Activated CD4-positive, CD25-positive, alpha-beta regulatory T cell treated with anti-CD3 and anti-CD28 coated beads, Interleukin-2, amount 50 U/mL, for 16 hours (primary cell): ENCODE data around the gene PREX1.

Experiments
- DNase-seq: peaks from one replicate; pipeline ENCODE4 v3.0.0-alpha.2; 2020; ENCODE audit warnings: low read depth, low spot score

The PREX1 gene

DNA sequence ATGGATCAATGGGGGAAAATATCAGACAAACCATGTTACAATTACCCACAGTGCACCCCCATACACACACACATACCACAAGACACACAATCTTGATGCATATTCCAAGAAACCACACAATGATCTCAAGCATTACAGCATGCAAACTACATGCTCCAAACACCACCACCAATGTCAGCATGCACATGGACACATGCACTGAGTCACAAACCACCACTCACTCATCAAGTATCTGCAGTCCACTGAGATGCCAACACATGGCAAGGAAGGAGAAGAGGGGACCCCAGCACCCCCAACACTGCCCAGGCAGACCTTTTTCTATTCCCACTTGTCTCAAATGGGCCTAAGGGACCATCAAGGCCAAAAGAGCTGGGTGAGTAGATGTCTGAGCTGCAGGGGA is 91.6 kb downstream of the PREX1 start:
- DNase-seq: no peak

DNA sequence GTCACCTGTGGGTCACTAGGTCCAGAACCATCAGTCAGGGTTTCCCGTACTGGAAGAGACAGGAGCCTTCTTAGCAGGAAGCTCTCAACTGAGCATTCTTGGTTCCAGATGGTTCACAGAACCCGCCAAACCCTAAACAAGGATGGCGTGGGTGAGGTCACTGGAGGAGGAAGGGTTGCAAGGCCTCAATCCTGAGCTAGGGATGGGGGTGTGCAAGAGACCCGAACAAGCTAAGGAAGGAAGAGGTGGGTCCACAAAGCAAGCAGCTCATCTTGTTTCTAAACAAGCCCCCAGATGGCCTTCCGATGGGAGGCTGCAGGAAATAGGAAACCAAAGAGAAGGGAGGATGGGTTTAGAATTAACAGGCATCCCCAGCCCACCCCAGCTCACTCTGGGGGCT is 92.7 kb downstream of the PREX1 start:
- no peak for DNase-seq

DNA sequence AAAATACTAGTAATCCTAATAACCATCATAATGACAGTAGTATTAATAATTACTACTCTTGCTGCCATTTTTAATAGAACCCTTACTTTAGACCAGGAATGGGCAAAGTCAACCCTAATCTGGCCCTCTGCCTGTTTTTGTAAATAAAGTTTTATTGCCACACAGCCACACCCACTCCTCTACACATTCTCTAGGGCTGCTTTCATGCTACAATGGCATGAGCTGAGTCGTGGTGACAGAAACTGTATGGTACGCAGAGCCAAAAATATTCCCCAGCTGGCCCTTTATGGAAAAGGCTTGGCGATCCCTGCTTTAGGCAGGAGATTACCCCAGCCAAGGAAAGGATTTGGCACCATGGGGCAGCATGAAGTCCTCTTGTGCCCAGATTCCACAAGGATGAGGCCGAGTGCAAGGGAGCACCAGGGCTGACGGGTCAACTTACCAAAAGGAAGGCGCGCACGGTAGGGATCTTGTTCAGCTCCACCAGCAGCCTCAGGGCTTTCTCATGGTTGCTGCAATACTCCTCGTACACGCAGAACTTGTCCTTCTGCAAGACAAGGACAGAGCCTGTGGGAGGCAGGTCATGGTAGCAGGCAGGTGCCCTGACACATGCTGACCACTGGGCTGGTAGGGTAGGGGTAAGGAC is 93.6 kb downstream of the PREX1 start:
- no peak for DNase-seq

DNA sequence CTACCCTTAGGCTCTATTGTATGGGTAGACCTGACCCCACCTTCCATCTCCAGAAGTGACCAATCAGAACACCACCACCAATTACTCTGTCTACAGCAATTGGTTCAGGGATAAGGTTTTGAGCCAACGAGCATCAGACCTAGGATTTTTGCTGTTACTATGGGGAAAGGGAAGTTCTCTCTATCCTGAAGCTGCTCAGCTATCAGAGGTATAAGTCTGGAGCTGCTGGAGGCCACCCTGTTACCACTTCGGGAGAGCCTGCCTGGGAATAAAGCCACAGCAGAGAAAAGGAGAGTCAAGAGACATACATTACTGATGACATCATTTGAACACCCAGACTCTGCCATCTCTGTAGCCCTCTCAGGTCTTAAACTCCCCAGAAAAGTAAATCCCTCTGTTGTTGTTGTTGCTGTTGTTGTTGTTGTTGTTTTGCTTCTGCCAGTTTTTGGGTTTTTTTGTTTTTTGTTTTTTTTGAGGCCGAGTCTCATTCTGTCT is 94.5 kb downstream of the PREX1 start:
- no peak for DNase-seq

DNA sequence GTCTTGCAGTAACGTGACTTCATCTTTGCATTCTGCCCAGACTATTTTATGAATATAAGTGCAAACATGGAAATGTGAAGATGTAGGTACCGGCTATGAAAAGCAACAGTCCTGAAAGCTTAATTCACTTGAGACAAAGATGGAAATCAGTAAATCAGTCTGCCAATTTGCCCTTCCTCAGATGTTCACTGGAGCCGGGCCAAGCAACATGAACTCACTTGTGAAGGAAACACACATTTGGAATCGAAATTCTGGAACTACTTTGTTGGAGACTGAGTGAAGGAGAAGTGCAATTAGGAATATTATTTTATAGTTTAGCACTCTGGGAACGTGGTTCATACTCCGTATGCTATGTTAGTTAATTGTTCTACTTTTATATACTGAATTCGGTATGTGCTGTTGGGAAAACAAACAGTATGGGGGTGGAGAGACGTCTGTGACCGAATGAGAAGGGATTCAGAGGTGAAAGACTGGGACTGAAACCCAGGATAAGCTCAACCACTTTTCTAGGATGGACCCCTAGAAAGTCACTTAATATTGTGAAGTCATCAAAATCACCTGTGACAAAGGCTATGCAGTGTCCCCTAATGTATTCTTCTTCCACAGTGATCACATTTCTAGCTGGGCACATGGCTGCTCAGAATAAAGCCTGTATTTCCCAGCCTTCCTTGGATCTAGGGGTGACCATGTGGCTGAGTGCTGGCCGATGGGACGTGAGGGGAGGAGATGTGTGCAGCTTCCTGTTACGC is 95.5 kb downstream of the PREX1 start:
- no peak for DNase-seq

DNA sequence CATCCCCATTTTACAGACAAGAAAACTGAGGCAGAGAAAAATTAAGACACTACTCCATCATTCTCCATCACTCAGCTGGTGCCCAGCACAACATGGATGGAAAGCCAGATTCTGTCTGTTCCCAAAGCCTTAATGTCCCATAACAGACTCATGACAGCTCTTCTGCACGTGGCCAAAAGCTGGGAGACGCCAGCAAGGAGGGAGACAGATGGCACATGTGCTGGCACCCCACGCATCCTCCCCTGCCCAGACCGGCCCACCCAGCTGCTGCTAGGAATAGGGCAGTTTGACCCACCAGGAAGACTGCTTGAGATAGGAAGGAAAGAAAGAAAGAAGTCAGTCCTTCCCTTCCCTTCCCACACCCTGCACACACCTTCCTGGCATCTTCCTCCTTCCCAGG is 96.3 kb downstream of the PREX1 start:
- no peak for DNase-seq

DNA sequence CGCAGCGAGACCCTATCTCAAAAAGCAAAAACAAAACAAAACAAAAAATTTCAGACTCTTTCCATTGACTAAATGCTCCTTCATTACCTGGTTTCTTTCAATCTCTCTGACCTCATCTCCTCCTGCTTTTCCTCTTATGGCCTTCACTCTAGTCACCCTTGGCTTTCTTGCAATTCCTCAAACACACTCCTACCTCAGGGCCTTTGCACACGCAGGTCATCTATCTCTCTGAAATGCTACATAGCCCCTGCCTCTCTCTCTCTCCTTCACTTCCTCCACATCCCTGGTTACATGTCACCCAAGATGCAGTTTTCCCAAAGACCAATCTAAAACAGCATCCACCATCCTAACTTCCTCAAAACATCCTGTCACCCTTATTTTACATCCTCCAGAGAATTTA is 96.8 kb downstream of the PREX1 start:
- no peak for DNase-seq

DNA sequence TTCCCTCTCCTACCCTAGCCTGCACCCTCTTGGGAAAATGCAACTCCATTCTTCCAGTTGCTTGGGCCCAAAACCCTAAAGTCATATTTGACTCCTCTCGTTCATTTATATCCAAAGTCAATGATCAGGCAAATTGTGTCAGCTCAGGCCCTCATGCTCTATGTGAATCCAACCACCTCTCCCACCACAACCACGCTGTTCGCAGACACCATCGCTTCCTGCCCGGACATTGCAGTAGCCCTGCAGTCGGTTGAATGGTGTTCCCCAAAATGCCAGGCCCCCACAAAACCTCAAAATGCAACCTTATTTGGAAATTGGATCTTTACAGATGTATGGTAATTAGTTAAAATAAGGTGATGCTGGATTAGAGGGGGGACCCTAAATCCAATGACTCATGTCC is 98.3 kb downstream of the PREX1 start:
- no peak for DNase-seq

DNA sequence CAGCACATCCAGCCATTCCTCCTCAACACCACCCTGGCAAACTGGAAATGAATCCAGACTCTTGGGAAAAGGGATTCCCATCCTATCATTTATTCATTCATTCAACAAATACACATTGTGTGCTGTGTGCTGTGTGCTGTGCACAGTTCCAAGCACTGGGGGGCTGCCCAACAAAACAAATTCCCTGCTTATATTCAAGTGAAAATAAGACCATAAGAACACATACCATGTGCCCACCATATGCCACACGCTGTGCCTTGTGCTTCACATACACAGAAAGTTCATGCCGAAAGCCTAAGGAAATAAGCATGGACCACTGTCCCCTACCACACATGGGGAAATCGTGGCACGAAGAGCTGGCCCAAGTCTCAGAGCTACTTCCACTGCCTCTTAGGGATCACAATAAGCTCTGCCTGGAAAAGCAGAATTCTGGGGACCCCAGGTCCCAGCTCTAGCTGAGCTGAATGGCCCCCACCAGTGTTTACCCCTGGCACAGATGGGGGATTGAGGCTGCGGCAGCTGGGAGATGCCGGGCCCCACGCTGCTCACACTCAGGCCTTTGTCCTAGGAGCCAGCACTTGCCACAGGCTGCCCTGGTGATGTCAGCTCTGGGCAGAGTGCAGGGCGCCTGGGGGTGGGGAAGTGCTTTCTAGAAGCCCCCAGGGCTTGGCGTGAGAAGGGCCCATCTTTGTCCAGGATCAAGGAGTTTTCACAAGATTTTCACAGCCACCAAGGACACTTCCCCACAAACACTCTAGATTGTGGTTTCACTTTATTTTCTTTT is 99.6 kb downstream of the PREX1 start:
- DNase-seq: no peak

DNA sequence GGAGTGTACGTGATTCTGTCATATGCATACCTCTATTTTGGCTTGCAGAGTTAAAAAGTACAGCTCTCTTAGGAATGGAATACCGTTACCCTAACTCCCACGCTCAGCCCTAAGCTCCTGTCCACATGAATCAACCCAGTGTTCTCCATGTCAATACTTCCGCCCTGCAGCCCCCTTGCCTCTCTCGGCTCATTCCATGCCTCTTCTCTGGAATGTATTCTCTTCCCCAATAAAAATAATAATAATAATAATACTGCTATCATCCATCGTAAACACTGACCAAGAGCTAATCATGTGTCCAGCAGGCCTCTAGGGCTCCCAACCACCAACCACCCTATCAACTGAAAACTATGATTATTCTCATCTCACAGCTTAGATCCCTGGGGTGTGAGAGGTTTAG is 100.6 kb downstream of the PREX1 start:
- DNase-seq: no peak

DNA sequence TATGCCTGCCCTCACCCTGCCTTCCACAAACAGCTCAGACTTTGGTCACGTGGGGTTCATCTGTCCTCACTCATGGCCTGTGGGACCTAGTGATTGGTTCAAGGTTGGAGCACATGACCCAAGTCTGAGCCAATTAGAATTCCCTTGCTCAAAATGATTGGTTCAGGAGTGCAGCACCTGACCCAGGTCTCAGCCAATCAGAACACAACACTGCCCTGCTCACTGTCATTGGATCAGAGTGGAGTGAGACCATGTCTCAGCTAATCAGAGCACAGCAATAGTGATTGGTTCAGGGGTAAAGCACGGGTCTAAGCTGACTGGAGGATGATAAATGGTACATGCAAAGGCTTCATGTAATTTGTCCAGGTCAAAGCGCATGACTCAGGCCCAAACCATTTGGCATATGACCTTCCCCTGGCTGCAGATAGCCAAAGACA is 102.2 kb downstream of the PREX1 start:
- no peak for DNase-seq

DNA sequence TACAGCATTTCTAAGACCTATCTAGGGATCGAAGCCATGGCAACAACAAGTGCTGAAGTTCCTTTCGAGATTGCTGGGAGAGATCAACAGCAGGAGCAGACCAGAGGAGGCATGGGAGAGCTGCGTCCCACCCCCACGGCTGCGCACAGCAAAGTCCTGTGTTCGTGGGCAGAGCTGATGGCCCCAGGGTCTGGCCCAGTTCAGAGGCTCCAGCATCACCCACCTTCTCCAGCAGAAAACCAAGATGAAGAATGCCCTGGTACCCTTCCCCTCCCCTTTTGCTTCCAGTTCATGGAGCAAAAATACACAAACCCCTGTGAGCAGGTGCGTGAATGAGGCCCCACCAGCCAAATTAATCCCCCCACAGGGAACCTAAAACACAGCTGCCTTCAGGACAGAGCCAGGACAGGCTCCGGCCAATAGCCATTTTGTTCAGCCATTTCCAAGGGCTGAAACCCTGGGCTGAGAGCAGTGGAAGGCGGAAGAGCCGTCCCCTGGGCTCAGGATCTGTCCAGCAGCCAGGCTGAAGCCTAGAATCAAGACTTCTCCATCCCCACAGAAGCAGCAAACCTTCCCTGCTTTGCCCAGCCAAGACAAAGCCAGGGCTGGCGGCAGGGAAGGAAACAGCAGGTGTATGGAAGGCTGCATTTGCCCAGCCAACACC is 102.8 kb downstream of the PREX1 start:
- no peak for DNase-seq

DNA sequence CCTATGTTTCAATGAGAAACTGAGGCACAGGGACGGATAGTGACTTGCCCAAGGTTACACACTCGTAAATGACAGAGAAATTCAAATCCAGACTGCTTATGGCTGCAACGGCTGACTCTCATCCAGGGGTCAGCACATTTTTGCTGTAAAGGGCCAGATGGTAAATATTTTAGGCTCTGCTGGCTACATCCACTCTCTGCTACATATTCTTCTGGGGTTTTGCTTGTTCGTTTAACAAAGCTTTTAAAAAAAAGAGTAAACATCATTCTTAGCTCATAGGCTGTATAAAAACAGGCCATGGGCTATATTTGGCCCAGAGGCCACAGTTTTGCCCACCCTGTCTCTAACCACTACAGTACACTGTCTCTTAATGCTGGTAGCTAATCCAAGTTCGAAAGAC is 103.4 kb downstream of the PREX1 start:
- DNase-seq: no peak

DNA sequence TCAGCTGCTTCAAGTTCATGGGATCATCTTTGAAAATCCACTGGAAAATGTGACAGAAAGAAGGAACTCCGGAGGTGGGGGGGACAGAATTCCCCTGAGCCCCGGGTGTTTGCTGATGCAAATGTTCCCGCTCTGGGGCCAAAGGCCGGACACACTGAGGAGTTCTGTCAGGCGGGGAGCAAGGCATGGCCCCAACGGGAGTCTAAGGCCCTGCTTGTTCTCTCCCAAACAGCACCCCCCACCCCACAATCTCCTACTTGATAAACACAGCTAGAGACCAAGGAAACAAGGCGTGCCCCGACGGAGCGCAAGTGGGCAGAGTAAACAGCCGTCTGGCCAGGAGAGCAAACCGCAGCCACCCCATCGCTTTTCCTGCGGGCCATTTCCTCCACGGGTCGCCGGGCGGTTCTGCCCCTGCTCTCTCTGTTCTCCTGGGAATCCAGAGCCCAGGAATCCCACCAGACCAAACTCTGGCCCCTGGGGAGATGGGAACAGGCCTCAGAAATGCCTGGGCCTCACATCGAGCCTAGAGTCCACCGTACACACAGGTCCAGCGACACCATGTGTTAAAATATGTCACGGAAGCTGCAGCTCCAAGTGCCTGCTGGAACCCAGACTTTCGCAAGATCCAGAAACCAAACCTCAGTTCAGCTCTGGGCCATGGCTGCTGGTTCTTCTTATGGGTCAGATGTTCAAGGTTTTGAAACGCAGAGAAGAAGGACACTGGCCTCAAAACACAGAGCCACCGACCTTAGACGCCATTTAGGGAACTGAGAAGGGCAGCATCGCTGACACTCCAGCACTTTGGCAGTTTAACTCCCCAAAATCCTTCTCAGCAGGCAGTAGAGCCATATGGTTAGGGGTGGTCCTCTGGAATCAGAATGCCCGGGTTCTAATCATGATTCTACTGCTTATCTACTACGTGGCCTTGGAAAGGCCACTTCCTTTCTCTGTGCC is 104.2 kb downstream of the PREX1 start:
- DNase-seq: no peak

DNA sequence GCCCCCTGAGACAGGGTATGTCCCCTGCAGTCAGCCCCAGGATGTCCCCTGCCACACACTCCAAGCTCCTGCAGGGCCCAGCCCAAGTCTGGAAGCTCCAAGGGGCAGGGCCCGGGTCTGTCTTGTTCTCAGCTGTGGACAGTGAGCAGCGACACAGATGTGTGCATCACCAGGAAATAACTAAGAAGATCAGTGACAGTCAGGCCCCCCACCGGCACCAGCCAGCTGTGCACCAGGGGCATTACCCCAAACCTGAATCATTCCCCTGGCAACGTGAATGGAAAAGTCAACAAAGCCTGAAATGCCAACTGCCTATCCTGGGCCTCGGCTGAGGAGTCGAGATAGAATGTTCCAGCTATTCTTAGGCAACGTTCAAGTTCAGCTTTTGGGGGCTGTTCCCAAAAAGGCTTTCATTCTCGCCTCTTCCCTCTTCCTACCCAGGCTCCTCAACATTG is 105.0 kb downstream of the PREX1 start:
- DNase-seq: no peak

DNA sequence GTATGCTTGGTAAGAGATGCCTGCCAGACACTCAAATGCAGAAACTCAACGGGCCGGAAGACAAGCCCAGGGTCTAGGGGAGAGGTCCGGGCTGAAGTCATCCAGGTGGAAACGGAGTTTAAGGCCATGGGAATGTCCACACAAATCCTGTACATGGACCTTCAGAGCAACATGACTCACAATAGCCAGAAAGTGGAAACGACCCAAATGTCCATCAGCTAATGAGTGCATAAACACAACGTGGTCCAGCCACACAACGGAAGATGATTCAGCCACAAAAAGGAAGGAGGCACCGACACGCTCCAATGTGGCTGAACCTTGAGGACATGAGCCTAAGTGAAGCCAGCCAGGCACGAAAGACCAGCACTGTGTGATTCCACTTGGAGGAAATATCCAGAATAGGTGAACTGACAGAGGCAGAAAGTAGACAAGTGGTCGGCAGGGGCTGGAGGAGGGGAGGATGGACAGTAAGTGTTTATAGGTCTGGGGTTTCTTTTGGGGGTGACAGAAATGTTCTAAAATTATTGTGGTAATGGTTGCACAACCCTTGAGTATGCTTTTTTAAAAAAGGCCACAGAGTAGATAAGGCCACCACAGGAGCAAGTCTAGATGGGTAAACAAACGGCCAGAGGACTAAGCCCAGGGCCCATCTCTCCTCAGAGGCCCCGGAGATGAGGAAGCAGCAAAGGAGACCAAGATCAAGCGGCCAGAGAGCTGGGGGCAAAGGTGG is 105.6 kb downstream of the PREX1 start:
- DNase-seq: no peak

DNA sequence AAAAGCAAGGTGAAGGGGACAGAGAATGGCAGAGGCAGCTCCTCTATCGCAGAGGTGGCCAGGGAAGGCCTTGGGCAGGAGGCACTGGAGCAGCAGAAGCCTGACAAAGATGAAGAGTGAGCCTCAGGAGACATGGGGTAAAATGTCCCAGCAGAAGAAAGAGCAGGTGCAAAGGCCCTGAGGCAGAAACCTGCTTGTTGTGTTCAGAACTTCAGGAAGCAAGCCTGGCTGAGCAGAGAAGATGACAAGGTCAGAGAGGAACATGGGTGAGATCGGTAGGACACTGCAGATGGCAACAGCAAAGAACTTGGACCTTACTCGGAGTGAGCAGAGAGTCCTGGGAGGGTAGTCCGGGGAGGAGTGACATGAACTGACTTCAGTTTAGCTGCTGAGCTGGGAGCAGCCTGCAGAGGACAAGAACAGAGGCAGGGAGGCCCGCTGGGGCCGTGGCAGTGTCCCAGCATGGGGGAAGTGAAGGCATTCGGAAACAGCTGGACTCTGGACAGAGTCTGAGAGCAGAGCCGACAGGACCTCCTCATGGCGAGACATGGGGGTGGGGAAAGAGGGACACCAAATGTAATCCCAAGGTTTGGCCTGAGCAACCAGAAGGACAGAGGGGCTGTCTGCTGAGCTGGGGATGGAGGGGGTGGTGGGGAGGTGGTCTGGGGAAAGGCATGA is 106.3 kb downstream of the PREX1 start:
- no peak for DNase-seq

DNA sequence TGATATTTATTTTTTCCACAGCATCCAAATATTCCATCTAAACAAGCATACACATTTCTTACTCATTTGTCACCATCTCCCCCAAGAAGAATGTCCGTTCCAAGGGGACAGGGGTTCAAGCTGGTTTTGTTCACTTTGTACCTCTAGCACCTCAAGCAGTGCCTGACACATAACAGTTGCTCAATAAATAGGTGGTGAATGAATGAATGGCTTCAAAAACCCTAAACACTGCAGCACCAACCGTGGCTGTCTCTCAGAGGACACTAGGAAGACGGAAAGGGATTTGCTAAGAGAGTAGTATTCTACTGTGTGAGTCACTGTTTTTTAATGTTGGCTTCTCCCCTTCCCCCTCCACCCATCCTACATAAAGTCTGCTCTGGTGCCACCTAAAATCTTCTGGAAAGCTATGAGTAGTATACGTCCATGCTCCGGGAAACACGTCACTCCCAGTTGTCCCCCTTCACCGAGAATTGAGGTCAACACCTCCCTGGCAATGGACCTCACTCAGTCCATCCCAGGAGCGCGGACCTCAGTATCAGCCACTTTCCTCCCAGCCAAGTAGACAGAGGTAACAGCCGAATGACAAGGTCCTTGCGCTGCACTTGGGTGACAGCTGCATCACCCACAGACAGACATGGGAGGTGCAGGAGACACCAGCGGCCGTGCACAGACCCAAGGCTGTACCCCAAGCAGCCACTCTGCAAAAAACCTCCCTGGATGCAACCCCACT is 107.4 kb downstream of the PREX1 start:
- no peak for DNase-seq
